ENCODE measurements around the gene PKN3. TPM values are rescaled to one million over a fixed set of nuclear protein-coding genes. Genes with fewer than 3 reads are reported as not detected.

The PKN3 gene
- total and polyA plus RNA-seq, 2 of the 13 experiments (the other 11 are each of a cell fraction or from before 2014, with no cell fraction given) = 10.5 to 13.2 TPM

DNA sequence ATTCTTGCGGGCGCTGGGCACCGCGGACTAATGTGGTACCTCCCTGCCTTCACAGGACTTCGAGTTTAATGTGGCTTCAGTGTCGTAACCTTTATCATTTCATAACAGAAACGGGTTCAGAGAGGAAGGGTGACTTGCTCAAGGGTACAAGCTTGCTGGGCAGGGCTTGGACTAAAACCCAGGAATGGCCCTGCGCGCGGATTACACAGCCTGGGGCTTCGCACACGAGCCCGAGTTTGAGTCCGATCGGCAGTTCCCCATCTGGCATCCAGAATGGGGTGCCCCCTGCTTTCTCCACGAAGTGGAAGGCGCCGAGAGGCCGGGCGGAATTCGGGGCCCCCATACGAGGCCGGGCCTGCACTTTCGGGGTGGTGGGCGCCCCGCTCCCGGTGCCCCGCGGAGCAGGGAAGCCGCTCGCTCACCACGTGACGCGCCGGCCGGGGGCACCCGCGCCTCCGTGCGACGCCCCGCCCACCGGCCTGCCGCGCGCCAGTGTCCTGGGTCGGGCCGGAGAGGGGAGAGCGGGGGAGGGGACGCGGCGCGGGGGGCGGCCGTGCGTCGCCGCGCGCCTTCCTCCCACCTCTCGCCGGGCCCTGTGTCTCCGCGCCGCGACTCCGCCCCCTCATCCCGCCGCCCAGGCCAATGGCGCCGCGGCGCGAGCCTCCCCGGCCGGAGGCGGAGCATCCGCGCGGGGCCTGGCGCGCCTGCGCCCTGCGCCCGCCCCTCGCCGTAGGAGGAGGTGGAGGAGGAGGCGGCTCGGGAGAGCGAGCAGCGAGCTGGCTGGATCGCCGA lies 13.6 kb upstream of the PKN3 start, which contains the start of gene SET (continued):
- TF ChIP-seq ZNF746 (CRISPR knock-in tag; IDR thresholded peaks at IDR 0.05) (peak; percentile 83; the same call in 1 of the 2 replicates), ZNF160 (CRISPR knock-in tag; IDR thresholded peaks at IDR 0.05) (no peak; the same call in 1 of the 2 replicates), ZFP36L2 (CRISPR knock-in tag; IDR thresholded peaks at IDR 0.05) (no peak), ZNF878 (CRISPR knock-in tag; IDR thresholded peaks at IDR 0.05) (no peak), NFE2L1 (CRISPR knock-in tag; IDR thresholded peaks at IDR 0.05; ENCODE audit: borderline replicate concordance) (no peak), RFXAP (CRISPR knock-in tag; IDR thresholded peaks at IDR 0.05; ENCODE audit: borderline replicate concordance) (0 out of 2 replicates have a peak, but pooled peaks have one; percentile 53), RAD21 (CRISPR knock-in tag; IDR thresholded peaks at IDR 0.05) (peak; percentile 25; the same call in 1 of the 2 replicates), KDM2A (CRISPR knock-in tag; IDR thresholded peaks at IDR 0.05; ENCODE audit: borderline replicate concordance, low read depth) (peak; percentile 57; the same call in 1 of the 2 replicates), ZNF589 (CRISPR knock-in tag; conservative IDR thresholded peaks at IDR 0.05) (peak; percentile 60; the same call in 1 of the 2 replicates), ZNF556 (CRISPR knock-in tag; IDR thresholded peaks at IDR 0.05; ENCODE audit: borderline replicate concordance) (peak; percentile 76; the same call in 1 of the 2 replicates), ZNF678 (CRISPR knock-in tag; IDR thresholded peaks at IDR 0.05) (0 out of 2 replicates have a peak, but pooled peaks have one; percentile 49), NFYC (CRISPR knock-in tag; IDR thresholded peaks at IDR 0.05) (0 out of 2 replicates have a peak, but pooled peaks have one; percentile 9), TARDBP (CRISPR knock-in tag; IDR thresholded peaks at IDR 0.05) (peak; percentile 58; the same call in 1 of the 2 replicates), HNRNPK (IDR thresholded peaks at IDR 0.05; ENCODE audit: low read depth, low read length, poor library complexity, severe bottlenecking) (peak; percentile 2), FOXO1 (CRISPR knock-in tag; IDR thresholded peaks at IDR 0.05) (no peak)
- TF ChIP-seq, protein P1, sequence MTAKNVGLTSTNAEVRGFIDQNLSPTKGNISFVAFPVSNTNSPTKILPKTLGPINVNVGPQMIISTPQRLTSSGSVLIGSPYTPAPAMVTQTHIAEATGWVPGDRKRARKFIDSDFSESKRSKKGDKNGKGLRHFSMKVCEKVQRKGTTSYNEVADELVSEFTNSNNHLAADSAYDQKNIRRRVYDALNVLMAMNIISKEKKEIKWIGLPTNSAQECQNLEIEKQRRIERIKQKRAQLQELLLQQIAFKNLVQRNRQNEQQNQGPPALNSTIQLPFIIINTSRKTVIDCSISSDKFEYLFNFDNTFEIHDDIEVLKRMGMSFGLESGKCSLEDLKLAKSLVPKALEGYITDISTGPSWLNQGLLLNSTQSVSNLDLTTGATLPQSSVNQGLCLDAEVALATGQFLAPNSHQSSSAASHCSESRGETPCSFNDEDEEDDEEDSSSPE (CRISPR knock-in tag; IDR thresholded peaks at IDR 0.05) = peak; percentile 78
- TF ChIP-seq, protein P2, sequence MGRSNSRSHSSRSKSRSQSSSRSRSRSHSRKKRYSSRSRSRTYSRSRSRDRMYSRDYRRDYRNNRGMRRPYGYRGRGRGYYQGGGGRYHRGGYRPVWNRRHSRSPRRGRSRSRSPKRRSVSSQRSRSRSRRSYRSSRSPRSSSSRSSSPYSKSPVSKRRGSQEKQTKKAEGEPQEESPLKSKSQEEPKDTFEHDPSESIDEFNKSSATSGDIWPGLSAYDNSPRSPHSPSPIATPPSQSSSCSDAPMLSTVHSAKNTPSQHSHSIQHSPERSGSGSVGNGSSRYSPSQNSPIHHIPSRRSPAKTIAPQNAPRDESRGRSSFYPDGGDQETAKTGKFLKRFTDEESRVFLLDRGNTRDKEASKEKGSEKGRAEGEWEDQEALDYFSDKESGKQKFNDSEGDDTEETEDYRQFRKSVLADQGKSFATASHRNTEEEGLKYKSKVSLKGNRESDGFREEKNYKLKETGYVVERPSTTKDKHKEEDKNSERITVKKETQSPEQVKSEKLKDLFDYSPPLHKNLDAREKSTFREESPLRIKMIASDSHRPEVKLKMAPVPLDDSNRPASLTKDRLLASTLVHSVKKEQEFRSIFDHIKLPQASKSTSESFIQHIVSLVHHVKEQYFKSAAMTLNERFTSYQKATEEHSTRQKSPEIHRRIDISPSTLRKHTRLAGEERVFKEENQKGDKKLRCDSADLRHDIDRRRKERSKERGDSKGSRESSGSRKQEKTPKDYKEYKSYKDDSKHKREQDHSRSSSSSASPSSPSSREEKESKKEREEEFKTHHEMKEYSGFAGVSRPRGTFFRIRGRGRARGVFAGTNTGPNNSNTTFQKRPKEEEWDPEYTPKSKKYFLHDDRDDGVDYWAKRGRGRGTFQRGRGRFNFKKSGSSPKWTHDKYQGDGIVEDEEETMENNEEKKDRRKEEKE (IDR thresholded peaks at IDR 0.05) = no peak
- TF ChIP-seq, protein P3, sequence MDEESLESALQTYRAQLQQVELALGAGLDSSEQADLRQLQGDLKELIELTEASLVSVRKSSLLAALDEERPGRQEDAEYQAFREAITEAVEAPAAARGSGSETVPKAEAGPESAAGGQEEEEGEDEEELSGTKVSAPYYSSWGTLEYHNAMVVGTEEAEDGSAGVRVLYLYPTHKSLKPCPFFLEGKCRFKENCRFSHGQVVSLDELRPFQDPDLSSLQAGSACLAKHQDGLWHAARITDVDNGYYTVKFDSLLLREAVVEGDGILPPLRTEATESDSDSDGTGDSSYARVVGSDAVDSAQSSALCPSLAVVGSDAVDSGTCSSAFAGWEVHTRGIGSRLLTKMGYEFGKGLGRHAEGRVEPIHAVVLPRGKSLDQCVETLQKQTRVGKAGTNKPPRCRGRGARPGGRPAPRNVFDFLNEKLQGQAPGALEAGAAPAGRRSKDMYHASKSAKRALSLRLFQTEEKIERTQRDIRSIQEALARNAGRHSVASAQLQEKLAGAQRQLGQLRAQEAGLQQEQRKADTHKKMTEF (CRISPR knock-in tag; IDR thresholded peaks at IDR 0.05) = peak; percentile 73
- TF ChIP-seq, protein P4, sequence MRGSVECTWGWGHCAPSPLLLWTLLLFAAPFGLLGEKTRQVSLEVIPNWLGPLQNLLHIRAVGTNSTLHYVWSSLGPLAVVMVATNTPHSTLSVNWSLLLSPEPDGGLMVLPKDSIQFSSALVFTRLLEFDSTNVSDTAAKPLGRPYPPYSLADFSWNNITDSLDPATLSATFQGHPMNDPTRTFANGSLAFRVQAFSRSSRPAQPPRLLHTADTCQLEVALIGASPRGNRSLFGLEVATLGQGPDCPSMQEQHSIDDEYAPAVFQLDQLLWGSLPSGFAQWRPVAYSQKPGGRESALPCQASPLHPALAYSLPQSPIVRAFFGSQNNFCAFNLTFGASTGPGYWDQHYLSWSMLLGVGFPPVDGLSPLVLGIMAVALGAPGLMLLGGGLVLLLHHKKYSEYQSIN (CRISPR knock-in tag; IDR thresholded peaks at IDR 0.05; ENCODE audit: borderline replicate concordance) = no peak
- TF ChIP-seq, protein P5, sequence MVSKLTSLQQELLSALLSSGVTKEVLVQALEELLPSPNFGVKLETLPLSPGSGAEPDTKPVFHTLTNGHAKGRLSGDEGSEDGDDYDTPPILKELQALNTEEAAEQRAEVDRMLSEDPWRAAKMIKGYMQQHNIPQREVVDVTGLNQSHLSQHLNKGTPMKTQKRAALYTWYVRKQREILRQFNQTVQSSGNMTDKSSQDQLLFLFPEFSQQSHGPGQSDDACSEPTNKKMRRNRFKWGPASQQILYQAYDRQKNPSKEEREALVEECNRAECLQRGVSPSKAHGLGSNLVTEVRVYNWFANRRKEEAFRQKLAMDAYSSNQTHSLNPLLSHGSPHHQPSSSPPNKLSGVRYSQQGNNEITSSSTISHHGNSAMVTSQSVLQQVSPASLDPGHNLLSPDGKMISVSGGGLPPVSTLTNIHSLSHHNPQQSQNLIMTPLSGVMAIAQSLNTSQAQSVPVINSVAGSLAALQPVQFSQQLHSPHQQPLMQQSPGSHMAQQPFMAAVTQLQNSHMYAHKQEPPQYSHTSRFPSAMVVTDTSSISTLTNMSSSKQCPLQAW (CRISPR knock-in tag; IDR thresholded peaks at IDR 0.05) = peak; percentile 66
